ENCODE measurements around the gene ASF1B. TPM values are rescaled to one million over a fixed set of nuclear protein-coding genes. Genes with fewer than 3 reads are reported as not detected.

ASF1B gene
- total and polyA plus RNA-seq, 2 donors (not counting 1 experiment from before 2014, with no cell fraction given) = 2.6 to 6.5 TPM

GRCh38 chr19:14166999-14167575 lies 30.7 kb upstream of the ASF1B start:
- Histone ChIP-seq H3K27me3 (ENCODE audit: control insufficient read depth, insufficient read depth, low read length) (no peaks in the 10 kb centered on the region), H4K20me1 (ENCODE audit: control insufficient read depth, extremely low read depth, insufficient read depth, low read length) (no peaks in the 10 kb centered on the region), H3K4me1 (ENCODE audit: control insufficient read depth, extremely low read depth, insufficient read depth, low read length) (no peaks in the 10 kb centered on the region), H3K9me3 (ENCODE audit: control insufficient read depth, insufficient read depth, low read depth, low read length) (no peaks in the 10 kb centered on the region), H3K27ac (ENCODE audit: insufficient read depth, low read length) (no peak overlapping the region), H3K36me3 (ENCODE audit: control insufficient read depth, insufficient read depth, low read length) (no peaks in the 10 kb centered on the region), H3K79me2 (ENCODE audit: control insufficient read depth, insufficient read depth, low read length) (no peaks in the 10 kb centered on the region), H3K9ac (ENCODE audit: insufficient read depth, low read length) (no peak overlapping the region), H3K4me3 (replicated peaks in 1 of 4; ENCODE audit: control extremely low read depth in 1 of 4, insufficient read depth in 1 of 4, low read depth in 3 of 4, low read length in 4 of 4) (no peak overlapping the region), H2AFZ (ENCODE audit: low read length) (no peak overlapping the region), H3K4me2 (ENCODE audit: extremely low read depth, insufficient read depth, low read length) (no peak overlapping the region)
- TF ChIP-seq CTCF (conservative IDR thresholded peaks at IDR 0.05 in 1 of 2, IDR thresholded peaks at IDR 0.05 in 1 of 2; ENCODE audit: low read depth in 1 of 2, low read length in 2 of 2) (no peak), EZH2 (IDR thresholded peaks at IDR 0.05; ENCODE audit: low read length, missing control alignments) (no peak)
- DNase-seq (ENCODE audit: low read depth in 2 of 2) = no peak

- H3K36me3 ChIP-seq (ENCODE audit: control insufficient read depth, insufficient read depth, low read length) = no peaks in the 10 kb centered on the region
- TF ChIP-seq CTCF (conservative IDR thresholded peaks at IDR 0.05 in 1 of 2, IDR thresholded peaks at IDR 0.05 in 1 of 2; ENCODE audit: low read depth in 1 of 2, low read length in 2 of 2) (no peak), EZH2 (IDR thresholded peaks at IDR 0.05; ENCODE audit: low read length, missing control alignments) (no peak)
- H4K20me1 ChIP-seq (ENCODE audit: control insufficient read depth, extremely low read depth, insufficient read depth, low read length) = no peaks in the 10 kb centered on the region
- H3K4me3 ChIP-seq (replicated peaks in 1 of 4; ENCODE audit: control extremely low read depth in 1 of 4, insufficient read depth in 1 of 4, low read depth in 3 of 4, low read length in 4 of 4) = no peak overlapping the region
- H3K79me2 ChIP-seq (ENCODE audit: control insufficient read depth, insufficient read depth, low read length) = no peaks in the 10 kb centered on the region
- H3K9ac ChIP-seq (ENCODE audit: insufficient read depth, low read length) = no peak overlapping the region
- no peaks in the 10 kb centered on the region for H3K27me3 ChIP-seq (ENCODE audit: control insufficient read depth, insufficient read depth, low read length)
- peak in 1 of 2 donors; percentile 14 for DNase-seq (ENCODE audit: low read depth in 2 of 2)
- no peak overlapping the region for H3K4me2 ChIP-seq (ENCODE audit: extremely low read depth, insufficient read depth, low read length)
- no peak overlapping the region for H3K27ac ChIP-seq (ENCODE audit: insufficient read depth, low read length)
- H3K9me3 ChIP-seq (ENCODE audit: control insufficient read depth, insufficient read depth, low read depth, low read length) = no peaks in the 10 kb centered on the region
- no peak overlapping the region for H2AFZ ChIP-seq (ENCODE audit: low read length)
- H3K4me1 ChIP-seq (ENCODE audit: control insufficient read depth, extremely low read depth, insufficient read depth, low read length) = no peaks in the 10 kb centered on the region
Measured at GRCh38 chr19:14165990-14166830, 29.8 kb upstream of the ASF1B start.

- Histone ChIP-seq H3K4me3 (replicated peaks in 1 of 4; ENCODE audit: control extremely low read depth in 1 of 4, insufficient read depth in 1 of 4, low read depth in 3 of 4, low read length in 4 of 4) (no peak overlapping the region), H4K20me1 (ENCODE audit: control insufficient read depth, extremely low read depth, insufficient read depth, low read length) (no peaks in the 10 kb centered on the region), H3K27ac (ENCODE audit: insufficient read depth, low read length) (no peak overlapping the region), H3K4me1 (ENCODE audit: control insufficient read depth, extremely low read depth, insufficient read depth, low read length) (no peaks in the 10 kb centered on the region), H3K4me2 (ENCODE audit: extremely low read depth, insufficient read depth, low read length) (no peak overlapping the region), H3K9me3 (ENCODE audit: control insufficient read depth, insufficient read depth, low read depth, low read length) (no peaks in the 10 kb centered on the region), H2AFZ (ENCODE audit: low read length) (no peak overlapping the region), H3K9ac (ENCODE audit: insufficient read depth, low read length) (no peak overlapping the region), H3K27me3 (ENCODE audit: control insufficient read depth, insufficient read depth, low read length) (no peaks in the 10 kb centered on the region), H3K79me2 (ENCODE audit: control insufficient read depth, insufficient read depth, low read length) (no peaks in the 10 kb centered on the region), H3K36me3 (ENCODE audit: control insufficient read depth, insufficient read depth, low read length) (no peaks in the 10 kb centered on the region)
- TF ChIP-seq EZH2 (IDR thresholded peaks at IDR 0.05; ENCODE audit: low read length, missing control alignments) = no peak
- TF ChIP-seq CTCF (conservative IDR thresholded peaks at IDR 0.05 in 1 of 2, IDR thresholded peaks at IDR 0.05 in 1 of 2; ENCODE audit: low read depth in 1 of 2, low read length in 2 of 2) = no peak
- no peak for DNase-seq (ENCODE audit: low read depth in 2 of 2)
Measured at GRCh38 chr19:14164724-14165493, 28.5 kb upstream of the ASF1B start.

Data from fibroblast of lung (primary cell).